Measurements from ENCODE around the gene CELF4. TPM values are rescaled to one million over a fixed set of nuclear protein-coding genes. Genes with fewer than 3 reads are reported as not detected.

The CELF4 gene
- total RNA-seq, 1 donor from 2014 or later: not detected

DNA sequence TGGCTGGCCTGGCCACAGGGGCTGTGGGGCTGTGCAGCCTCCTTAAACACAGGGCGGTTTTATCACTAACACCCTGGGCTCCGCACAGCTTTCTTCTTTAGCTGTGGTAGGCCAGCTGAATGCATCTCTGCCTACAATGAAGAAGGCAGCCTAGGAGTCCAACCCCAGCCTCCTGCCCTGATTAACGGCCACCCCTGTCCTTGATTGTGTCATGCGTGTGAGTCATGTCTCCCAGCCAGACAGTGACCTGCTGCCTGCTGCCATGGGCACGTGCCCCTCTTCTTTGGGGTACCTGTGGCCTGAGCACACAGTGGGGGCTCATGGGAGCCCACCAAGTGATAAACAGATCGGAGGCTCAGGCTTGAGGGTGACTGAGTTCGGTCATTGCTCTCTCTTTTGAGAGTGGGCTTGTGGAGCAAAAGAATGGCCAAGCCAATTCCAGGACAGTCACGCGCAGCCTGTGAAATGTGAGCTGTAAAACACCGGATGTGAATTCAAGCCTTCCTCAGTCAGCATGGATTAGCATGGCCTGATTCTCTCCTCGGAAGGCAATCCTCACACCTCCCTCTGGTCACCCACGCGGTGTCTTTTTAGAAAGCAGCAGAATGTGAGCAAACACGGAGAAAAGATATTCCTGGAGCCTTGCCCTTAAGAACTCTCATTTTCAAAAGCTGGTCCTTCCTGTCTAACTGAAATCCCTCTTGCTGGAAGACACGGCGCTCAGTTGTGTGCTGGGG, 144.1 kb downstream of the CELF4 start:
- DNase-seq (ENCODE audit: low read depth in 2 of 2): no peak

DNA sequence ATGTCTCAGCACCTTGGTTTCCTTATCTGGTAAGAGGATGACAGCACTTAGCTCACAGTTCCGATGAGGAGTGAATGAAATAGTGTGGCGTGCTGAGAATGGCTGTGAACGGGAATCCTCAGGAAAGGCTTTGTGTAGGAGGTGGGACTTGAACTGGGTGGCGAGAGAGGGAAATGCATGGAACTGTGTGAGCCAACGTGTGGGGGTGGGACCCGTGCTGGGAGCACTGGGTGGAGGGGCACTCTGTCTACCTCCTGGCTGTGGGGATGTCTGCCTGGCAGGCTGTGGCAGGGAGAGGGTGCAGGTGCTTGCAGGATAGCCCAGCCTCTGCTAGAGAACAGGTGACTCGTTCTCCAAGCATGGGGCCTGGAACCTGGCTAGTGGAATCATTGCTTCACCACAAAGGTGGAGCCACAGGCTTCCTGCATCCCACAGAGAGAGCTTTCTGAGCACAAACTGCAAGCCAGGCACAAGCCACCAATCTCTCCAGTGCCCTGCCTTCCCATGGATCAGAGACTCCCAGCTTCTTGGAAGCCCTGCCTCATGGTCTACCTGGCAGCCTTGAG, 145.2 kb downstream of the CELF4 start:
- no peak for DNase-seq (ENCODE audit: low read depth in 2 of 2)

DNA sequence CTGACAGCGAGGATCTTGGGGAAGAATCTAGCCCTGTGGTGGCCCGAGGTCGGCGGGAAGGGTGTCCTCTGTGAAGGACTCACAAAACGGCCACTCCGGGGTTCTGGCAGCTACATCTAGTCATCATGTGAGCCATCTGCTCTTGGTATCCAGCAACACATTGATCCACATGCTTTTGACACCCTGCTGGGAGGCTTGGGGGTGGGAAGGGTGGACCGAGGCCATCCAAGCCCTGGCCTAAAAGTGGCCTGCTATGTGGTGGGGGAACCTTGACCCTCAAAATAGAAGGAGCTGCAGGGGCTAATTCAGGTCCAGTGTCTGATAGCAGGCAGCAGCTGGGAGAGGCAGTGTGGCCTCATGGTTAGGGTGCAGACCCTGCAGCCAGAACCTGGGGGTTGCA, 145.7 kb downstream of the CELF4 start:
- DNase-seq (ENCODE audit: low read depth in 2 of 2): no peak

DNA sequence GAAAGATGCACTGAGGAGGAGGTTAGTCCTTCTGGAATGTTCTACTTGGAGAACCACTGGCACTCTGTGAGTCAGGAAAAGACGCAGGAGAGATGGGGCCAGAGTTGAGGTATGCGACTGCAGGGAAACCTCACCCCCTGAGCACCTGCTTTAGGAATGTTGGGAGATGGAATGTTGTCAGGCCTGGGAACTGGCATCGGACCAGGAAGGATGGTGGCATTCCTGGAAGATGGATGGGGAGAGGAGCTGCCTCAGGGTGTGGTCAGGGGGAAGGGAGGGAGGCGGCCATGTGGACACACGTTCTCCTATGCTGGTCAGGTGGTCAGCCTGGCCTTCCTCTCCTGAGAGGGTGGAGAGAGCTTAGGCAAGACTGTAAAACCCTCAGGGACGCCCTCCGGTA, 146.3 kb downstream of the CELF4 start:
- no peak for DNase-seq (ENCODE audit: low read depth in 2 of 2)

DNA sequence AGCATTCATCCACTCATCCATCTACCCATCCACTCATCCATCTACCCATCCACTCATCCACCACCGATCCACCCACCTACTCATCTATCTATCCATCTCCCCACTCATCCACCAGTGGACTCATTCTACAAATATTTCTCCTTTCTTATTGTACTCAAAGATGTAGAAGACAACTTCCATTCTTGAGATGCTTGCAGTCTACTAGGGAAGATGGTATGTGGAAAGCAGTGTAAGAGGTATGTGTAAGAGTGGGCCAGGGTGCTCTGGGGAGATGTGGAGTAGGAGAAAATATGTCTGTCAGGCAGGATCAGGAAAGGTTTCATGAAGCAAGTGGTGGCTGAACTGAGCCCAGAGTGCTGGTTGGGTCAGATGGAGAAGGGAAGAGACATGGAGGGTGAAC, 150.8 kb downstream of the CELF4 start:
- no peak for DNase-seq (ENCODE audit: low read depth in 2 of 2)

DNA sequence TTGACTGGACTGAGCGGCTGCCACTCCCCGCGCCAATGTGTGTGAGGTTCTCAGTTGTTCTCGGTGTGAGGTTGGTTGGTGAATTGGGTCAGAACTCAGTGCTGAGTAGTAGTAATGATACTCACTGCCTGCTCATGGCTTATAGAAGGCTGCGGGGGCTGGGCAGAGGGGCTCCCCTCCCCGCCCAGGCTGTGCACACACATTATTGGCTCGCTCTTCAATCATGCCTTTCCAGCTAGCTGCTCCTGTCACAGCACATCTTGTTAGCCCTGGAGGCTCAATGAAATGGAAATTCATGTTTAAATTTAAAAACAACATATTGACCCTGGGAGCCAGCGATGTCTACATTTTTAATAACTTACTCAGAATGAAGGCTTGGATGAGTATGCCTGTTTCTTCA, 152.8 kb downstream of the CELF4 start:
- DNase-seq (ENCODE audit: low read depth in 2 of 2): no peak

DNA sequence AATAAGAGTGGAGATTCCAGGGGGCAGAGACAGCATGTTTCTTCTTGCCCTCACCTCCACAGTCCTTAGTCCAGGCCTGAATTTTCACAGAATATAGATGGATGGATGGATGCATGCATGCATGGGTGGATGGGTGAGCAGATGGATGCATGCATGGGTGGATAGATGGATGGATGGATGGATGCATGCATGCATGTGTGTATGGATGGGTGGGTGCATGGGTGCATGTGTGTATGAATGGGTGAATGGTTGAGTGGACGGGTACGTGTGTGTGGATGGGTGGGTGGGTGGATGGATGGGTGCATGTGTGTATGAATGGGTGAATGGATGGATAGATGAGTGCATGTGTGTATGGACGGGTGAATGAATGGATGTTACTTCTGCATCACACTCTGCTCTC, 153.3 kb downstream of the CELF4 start:
- no peak for DNase-seq (ENCODE audit: low read depth in 2 of 2)

DNA sequence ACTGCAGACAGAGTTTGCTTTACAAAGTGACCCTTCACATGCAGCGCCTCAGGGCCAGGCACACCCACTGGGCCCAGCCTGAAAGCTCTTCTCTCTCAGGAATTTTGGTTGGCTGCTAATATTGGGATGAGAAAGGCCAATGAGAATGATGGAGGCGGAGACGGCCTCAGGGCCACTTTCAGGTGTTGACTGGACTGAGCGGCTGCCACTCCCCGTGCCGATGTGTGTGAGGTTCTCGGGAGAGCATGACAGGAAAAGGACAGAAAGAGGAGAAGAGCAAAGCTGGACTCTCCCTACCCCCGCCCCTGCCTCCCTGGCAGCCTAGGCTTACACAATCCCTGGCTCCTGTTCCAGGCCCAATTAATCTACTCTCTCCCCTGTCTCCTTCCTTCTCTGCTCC, 155.7 kb downstream of the CELF4 start:
- no peak for DNase-seq (ENCODE audit: low read depth in 2 of 2)

DNA sequence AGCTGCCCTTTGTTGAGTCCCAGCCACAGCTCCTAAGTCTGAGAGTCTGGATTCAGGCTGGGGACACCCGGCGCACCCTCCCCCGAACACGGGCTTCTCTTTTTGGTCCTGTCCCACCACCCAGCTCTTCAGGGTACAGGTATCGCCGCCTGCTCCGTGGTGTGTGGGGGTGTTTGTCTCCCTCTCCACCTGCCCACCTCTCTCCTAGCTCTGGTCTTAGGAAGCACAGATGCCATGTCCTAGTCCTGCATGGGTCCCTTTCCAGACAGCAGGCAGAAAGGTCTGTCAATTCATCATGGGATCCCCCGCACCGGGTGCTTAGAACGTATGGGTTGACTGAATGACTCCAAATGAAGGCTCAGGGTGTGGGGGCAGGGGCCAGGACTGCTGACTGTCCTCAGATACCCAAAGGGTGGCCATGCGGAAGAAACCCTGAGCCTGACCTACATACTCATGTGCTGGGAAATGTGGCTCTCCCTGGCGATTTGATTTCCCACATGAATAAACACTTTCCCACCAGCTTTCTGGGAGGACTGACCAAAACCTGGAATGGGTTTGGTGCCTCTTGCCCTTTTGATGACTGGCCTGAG, 156.8 kb downstream of the CELF4 start:
- no peak for DNase-seq (ENCODE audit: low read depth in 2 of 2)

DNA sequence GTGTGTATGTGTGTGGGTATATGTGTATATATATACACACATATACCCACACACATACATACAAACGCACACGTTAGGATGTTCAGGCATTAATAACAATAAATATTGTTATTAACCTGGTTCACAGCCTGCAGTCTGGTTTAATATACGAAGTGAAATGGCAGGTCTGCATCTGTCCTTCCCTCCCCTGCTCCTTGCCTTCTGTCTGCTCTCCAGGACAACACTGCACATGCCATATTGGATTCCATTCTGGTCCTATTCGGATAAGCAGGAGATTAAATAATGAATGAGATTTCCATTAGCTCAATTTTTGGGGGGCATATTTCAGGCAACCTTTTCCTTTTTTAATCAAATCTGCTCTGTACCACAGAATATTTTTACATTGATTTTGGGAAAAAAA, 158.0 kb downstream of the CELF4 start:
- DNase-seq (ENCODE audit: low read depth in 2 of 2): no peak

DNA sequence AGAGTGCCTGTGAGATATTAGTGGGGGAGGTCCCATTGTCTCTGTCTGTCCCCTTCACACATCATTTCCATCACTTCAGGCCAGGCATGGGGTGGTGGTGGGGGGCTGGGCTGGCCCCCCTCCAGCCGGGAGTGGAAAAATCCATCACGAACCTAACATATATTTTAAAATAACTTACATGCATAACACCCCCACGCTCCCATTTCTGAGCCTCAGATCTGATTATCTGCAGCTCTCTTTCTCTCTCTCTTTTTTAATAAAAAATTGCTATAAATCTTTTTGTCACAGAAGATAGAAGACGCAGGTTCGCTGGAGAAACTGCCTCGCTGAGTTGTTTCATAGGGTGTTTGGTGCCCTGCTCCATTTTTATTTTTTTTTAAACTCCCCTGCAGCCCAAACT, 159.8 kb downstream of the CELF4 start:
- no peak for DNase-seq (ENCODE audit: low read depth in 2 of 2)

DNA sequence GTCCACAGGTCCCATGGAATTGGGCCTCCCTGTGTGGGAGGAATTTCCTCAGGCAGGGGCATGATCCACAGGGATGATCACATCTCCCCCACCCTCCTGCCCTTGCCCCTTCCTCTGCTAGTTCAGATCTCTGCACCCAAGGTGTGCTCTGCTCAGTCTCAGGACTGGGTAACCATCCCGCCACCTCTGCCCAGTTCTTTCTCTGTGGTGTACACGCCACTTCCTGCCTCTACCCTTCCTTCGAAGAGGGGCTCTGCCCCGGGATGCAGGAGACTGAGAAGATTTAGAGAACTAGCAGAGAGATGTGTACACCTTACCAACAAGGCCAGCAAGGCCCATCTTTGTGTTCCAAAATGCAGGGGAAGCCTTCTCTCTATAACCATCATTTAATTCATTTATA, 160.4 kb downstream of the CELF4 start:
- no peak for DNase-seq (ENCODE audit: low read depth in 2 of 2)

DNA sequence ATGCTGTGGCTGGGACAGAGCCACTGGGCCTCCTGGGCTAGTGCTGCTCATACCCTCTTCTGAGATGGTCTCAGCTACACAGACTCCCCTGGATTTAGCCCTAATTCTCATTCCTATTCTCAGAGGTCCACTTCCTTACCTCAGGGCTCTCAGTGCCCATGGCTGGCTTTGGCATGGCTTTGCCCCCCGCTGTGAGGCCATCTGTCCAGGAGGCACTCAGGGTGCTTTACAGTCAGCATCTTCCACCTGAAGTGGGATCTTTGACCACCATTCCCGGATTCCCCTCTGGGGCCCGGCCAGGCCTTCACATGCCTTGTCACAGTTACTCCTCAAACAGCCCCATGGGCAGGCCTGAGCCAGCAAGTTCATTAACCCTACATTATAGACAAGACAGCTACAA, 161.8 kb downstream of the CELF4 start:
- DNase-seq (ENCODE audit: low read depth in 2 of 2): no peak

DNA sequence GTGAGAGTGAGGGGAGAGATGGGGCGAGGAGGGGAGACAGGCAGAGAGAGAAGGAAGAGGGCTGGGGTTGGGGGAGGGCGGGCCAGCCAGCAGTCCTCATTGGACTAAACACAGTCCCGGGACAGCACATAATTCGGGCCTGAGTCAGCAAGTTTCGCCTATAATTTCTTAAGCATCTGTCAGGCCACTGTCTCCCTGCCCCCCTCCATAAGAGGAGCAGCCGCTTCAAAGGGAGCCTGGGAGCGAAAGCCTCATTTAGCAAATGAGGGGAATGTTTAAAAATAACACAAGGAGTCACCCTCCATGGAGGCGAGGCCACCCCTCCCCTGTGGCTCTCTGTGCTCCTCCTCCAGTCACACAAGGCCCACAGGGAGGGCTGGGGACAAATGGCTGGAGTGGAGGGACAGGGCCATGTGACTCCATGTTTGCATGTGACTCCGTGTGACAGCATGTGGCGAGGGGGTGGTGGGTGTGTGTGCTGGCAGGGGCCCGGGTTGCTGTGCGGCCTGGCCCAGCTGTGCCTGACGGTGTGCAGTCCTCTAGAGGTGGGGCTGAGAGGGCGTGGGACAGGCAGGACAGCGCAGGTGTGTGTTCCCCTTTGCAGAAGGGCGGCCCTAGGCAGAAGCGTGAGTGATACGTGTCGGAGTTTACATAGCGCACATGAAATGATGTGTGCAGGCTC, 162.4 kb downstream of the CELF4 start:
- DNase-seq (ENCODE audit: low read depth in 2 of 2): no peak

DNA sequence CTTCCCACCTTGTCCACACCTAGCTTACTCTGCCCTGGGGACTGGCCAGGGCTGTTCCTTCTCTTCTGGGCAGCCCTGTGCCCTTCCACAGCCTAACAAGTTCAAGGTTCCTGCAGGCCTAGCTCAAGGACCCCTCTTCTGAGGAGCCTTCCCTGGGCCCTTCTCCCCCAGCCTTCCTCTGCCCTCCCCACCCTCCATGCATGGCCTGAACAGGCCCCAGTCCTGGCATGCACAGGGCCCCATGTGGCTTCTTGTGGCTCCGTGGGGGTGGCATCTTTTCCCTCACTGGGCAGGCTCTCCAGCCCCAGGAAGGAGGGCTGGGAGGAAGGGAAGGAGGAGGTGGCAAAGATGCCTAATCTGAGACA, 162.9 kb downstream of the CELF4 start:
- DNase-seq (ENCODE audit: low read depth in 2 of 2): no peak

DNA sequence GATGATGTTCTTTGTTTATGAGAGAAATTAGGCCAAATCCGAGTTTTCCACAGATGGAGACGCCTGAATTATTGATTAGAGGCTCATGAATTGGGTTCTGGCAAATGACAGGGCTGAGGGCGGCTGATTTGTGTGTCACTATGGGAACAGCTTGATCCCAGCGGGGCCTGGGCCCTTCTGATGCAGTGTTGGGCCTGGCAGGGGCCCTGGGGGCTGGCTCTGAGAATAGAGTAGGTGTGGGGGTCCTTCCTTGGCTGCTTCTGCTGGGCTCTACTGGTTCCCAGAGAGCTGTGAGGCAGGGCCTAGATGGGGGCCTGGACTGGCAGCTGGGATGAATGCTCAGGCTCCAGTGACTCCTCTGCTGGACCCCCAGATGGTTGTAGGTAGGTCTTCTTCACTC, 164.8 kb downstream of the CELF4 start:
- no peak for DNase-seq (ENCODE audit: low read depth in 2 of 2)

DNA sequence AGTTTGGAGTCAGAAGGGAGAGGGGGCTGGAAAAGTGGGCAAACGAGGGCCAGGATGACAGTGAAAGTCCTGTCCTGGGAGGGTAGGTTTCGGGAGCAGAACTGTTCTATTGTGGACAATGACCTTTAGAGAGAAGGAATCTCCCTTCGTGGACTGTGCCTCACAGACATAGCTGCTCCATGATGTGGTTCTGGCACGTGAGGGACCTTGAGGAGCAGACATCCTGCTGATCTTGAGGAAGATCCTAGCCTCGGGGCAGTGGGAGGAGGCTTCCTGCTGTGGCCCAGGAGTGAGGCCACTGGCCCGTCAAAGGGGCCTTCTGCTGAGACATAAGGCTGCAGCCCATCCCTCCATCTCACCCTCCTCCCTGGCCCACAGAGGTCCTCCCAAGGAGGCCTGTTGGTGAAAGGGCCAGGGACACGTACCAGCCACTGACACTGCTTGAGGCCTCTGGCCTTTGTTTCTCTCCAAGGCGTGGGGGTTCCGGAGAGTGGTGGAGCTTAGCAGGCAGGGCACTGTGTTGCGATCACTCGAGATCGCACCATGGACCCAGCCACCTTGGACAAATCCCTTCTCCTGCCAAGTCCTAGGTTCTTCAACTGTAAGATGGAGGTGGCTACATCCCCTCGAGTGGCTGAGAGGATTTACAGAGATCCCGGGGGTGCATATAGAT, 167.2 kb downstream of the CELF4 start:
- no peak for DNase-seq (ENCODE audit: low read depth in 2 of 2)

DNA sequence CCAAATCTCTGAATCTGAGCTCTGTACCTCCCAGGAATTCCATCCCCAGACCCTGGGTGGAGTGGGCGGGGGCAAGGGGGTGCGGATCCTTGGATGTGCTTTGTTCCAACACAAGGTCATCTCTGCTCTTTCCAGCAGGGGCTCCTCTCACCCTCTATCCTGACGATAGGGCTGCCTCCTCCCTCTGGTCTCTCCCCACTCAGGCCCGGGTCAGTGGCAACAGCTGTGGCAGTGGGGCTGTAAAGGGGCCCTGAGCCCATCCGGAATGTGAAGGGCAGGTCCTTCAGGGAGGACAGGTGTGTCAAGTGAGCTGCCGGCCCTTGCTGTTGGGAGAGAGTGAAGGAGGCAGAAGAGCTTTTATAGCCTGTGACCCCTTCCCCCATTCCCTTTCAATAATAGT, 167.8 kb downstream of the CELF4 start:
- no peak for DNase-seq (ENCODE audit: low read depth in 2 of 2)

DNA sequence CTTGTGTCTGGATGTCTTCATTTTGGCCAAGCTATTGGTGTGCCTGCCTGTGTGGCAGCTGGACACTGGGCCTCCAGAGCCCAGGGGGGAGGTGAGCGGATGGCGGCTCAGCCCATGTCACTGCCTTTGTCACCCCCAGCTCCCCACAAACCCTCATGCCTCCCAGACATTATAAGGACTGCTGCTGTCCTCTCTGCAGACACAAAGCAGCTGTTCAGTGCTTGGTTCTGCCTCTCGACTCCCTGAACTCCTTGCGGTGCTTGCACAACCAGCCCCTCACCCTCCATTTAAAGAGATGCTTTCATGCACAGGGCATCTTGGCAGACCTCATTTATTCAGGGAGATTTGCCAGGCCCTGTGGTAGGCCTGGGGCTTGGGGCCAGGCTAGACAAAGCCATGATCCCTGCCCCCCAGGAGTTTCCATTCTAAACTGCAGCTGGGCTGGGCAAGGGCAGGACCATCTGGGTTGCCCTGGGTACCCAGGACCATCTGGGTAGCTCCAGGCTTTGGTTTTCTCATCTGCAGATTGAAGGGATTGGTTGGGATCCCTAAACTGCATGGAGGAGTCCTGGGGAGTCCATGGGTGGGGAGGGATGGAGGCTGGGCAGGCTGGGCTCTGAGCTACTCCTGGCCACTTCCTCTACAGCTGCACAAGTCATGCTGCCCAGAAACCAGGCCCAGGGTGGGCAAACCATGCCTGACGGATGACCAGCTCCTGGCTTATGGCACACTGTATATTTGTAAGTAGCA, 168.5 kb downstream of the CELF4 start:
- no peak for DNase-seq (ENCODE audit: low read depth in 2 of 2)

DNA sequence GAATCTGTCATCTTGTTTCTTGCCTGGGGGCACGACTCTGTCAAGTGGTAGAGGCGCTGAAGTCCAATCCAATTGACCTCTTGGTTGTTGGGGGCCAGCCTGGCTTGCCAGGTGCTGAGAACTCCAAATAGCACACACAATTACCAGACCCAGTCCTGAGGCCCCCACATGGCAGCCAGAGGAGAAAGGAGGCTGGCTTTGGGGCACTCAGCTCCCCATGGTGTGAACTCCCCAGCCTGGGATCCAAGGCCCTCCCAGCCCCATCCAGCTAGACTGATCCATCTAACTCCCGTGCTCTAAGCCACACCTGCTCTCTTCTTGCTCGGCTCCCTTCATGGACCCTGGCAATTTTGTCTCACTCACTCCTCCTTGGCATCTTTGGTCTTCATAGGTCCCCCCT, 170.0 kb downstream of the CELF4 start:
- no peak for DNase-seq (ENCODE audit: low read depth in 2 of 2)

DNA sequence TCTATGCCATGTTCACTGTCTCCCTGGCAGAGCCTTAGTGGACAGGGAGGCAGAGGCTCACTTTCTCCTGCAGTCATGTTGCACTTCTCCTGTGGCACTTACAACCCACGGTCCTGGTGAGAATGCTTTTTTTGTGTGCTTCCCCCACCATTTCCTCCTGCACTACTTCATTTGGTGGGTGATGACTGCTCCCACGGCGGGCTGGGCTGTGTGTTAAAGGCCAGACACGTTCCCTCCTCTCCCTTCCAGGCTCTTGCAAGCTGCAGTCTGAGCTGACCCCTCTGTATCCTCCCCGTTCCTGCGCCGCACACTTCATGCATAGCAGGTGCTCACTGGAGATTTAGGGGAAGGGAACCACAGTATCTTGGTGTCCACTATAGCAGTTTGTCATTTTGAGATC, 170.5 kb downstream of the CELF4 start:
- DNase-seq (ENCODE audit: low read depth in 2 of 2): no peak

DNA sequence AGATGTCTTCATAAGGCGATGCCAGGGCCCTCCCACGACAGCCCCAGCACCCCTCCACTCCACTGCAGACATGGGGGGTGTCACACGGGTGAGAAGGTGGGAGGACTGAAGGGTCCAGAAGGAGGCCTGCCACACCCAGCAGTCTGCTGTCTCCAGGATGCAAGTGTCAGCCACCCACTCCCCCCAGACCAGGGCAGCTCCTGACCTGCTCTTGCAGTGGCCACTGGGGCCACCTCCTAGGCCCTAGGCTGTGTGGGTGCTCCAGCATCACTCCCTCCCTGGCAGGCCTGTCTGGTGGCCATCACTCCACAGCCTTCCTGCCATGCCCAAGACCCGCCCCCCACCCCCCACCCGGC, 171.0 kb downstream of the CELF4 start:
- DNase-seq (ENCODE audit: low read depth in 2 of 2): no peak

All from lung microvascular endothelial cell (primary cell).